Measurements from ENCODE around the gene SPDYE6.

SPDYE6 gene

GRCh38 chr7:102312317-102312716 lies 43.9 kb downstream of the SPDYE6 start:
- no peak overlapping the region for H3K4me3 ChIP-seq (ENCODE audit: low read depth, low read length)
- DNase-seq (ENCODE audit: low read depth), result no peak
- TF ChIP-seq, protein P1, sequence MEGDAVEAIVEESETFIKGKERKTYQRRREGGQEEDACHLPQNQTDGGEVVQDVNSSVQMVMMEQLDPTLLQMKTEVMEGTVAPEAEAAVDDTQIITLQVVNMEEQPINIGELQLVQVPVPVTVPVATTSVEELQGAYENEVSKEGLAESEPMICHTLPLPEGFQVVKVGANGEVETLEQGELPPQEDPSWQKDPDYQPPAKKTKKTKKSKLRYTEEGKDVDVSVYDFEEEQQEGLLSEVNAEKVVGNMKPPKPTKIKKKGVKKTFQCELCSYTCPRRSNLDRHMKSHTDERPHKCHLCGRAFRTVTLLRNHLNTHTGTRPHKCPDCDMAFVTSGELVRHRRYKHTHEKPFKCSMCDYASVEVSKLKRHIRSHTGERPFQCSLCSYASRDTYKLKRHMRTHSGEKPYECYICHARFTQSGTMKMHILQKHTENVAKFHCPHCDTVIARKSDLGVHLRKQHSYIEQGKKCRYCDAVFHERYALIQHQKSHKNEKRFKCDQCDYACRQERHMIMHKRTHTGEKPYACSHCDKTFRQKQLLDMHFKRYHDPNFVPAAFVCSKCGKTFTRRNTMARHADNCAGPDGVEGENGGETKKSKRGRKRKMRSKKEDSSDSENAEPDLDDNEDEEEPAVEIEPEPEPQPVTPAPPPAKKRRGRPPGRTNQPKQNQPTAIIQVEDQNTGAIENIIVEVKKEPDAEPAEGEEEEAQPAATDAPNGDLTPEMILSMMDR (IDR thresholded peaks at IDR 0.05; ENCODE audit: insufficient read depth, low read depth, low read length, missing control alignments), result no peak

DNA sequence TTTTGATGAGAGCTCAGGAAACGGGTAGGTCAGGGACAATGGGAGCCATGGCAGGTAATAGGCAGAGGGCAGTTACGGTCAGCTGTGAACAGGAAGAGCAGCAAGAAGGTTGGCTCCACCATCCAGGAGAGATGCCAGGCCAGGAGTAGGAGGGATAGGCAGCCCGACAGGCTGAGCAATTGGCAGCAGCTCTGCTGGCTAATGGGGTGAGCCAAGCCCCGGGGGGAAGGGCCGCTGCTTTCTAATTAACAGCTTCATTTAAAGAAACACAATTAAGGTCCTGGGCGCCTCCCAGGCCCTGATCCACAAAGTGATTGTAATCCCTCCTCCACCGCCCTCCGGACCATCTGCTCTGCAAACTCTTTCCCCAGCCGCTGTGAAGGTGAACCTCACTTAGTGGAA lies 45.8 kb downstream of the SPDYE6 start:
- TF ChIP-seq, protein P1 (IDR thresholded peaks at IDR 0.05; ENCODE audit: insufficient read depth, low read depth, low read length, missing control alignments), result no peak
- DNase-seq (ENCODE audit: low read depth), result no peak
- no peak overlapping the region for H3K4me3 ChIP-seq (ENCODE audit: low read depth, low read length)

- DNase-seq (ENCODE audit: low read depth), result peak; percentile 98
- H3K4me3 ChIP-seq (ENCODE audit: low read depth, low read length), result peak overlapping the region; percentile 62
Measured at GRCh38 chr7:102306916-102307677, 49.1 kb downstream of the SPDYE6 start.

DNA sequence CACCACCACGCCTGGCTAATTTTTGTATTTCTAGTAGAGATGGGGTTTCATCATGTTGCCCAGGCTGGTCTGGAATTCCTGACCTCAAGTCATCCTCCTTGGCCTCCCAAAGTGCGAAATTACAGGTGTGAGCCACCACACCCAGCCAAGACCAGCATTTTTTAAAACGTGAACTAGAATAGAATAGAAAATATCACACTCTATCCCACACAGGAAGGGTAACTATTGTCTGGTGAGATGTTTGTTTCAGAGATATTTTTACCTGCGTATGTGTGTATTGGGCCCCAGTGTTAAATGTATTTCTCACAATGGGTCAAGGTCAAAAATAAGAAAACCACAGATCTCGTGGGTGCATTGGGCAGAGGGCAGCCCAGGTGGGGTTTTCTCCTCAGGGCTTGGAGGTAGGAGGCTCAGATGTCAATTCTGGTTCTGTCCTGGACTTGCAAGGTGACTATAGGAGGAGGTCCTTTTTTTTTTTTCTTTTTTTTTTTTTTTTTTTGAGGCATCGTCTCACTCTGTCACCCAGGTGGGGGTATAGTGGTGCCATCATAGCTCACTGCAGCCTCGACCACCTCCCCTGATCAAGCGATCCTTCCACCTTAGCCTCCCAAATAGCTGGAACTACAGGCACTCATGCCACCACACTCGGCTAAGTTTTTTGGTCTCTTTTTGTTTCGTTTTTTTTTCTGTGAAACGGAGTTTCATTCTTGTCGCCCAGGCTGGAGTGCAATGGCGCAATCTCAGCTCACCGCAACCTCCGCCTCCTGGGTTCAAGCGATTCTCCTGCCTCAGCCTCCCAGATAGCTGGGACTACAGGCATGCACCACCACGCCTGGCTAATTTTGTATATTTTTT lies 50.6 kb downstream of the SPDYE6 start:
- DNase-seq (ENCODE audit: low read depth), result peak; percentile 95
- peak overlapping the region; percentile 62 for H3K4me3 ChIP-seq (ENCODE audit: low read depth, low read length)
- TF ChIP-seq, protein P1 (IDR thresholded peaks at IDR 0.05; ENCODE audit: insufficient read depth, low read depth, low read length, missing control alignments), result no peak

More at GRCh38 chr7:102306916-102307677, 49.1 kb downstream of the SPDYE6 start:
- TF ChIP-seq, protein P1 (IDR thresholded peaks at IDR 0.05; ENCODE audit: insufficient read depth, low read depth, low read length, missing control alignments), result no peak

- DNase-seq (ENCODE audit: low read depth), result peak; percentile 3
- TF ChIP-seq, protein P1 (IDR thresholded peaks at IDR 0.05; ENCODE audit: insufficient read depth, low read depth, low read length, missing control alignments), result no peak
- no peak overlapping the region for H3K4me3 ChIP-seq (ENCODE audit: low read depth, low read length)
Measured at GRCh38 chr7:102304668-102305067, 51.6 kb downstream of the SPDYE6 start.

DNA sequence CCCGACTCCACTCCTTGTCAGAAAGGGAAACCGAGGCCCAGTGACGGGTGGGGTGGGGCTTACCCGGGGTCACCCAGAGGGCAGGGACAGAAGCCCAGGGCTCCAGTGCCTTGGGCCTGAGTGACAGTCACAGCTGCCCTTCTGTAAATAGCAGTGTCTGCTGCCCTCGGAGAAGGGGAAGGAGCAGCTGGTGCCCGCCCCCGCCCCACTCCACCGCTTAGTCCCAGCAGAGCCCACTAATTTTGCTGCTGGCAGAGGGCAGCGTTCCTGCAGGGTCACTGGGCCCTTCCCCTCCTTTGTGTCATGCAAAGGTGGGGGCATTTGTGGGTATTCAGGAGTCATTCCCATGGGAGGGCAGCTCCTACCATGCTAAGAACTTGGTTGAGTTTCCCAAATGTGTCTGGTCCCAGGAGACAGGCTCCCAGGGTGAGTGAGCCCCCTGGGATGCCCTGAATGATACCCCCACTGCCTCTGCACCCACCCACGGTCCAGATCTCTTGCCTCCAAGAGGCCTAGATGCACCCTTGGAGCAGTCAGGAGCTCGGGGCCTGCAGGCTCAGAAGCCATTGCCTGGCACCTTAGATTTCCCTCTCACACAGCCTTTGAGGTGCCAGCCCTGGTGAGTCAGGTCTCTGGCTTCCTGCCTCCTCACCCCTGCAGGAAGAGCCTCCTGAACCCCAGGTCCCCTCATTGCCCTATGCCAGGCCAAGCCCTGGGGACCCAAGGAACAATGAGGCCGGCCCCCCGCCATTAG lies 52.4 kb downstream of the SPDYE6 start:
- DNase-seq (ENCODE audit: low read depth), result peak; percentile 44
- TF ChIP-seq, protein P1 (IDR thresholded peaks at IDR 0.05; ENCODE audit: insufficient read depth, low read depth, low read length, missing control alignments), result no peak
- H3K4me3 ChIP-seq (ENCODE audit: low read depth, low read length), result 0 out of 2 replicates have a peak overlapping the region, but pooled peaks have one; percentile 9
